ENCODE measurements around the gene GPR158.

The GPR158 gene

DNA sequence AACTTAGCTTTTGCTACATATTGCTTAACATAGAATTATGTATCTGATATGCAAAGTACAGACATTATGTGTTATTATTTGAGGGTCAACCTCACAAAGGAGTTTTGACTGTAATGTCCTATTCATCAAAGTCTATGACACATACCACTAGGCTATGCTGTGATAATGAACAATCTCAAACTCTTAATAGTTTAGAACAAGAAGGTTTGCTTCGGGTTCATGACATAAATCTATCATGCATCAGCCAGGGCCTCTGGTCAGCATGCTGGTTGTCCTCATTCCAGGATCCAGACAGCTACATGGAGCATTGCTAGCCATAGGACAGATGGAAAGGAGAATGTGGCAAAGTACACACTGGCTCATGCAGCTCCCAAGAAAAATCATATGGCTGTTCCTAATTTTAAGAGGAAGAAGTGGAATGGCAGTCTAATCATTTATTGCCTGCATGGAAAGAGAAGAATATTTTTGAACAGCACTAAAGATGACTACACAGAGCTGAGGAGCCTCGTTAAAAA, 332.1 kb downstream of the GPR158 start:
- DNase-seq, result no peak

DNA sequence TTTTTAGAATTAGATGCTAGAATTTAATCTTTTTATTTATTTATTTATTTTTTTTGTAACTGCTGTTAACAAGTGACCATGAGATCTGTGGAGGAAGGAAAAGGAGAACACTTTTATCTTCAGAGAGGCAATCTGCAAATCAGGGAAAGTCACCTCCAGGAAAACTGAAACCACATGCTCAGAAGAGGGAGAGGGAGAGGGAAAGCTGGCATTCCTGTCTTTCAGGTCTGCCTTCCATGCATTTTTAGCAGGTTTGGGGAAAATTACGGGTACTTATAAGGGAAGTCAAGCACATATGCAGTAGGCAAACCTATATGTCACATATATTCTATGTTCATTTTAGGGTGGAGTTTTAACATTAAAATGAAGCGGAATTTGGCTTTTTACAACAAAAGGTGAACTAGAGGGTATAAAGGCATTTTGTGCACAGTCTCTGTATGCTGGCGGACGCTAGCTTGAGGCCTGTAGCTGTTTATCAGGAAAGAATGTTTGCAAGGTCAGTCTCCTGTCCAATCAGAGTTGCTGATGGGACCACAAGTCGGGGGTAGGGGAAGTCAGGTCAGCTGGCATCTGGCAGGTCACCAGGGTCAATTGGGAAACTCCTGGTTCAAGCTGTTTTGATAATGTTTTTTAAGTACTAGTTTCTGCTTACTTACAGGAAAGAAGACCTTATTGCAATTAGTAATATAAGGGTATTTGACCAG, 333.5 kb downstream of the GPR158 start:
- DNase-seq, result no peak

DNA sequence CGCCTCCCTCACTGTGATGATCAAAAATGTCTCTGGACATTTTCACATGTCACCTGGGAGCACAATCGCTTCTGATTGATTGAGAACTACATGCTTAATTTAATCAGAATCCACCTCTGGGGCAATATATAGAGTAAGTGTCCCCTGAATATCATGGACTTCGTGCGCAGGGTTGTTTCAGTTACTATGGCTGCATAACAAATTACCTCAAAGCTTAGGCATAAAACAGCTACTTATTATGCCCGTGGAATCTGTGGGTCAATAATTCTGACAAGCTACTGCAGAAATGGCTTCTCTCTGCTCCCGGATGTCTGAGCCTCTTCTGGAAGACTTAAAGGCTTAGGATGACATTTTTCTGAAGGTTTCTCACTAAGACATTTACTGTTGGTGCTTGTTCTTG, 334.4 kb downstream of the GPR158 start:
- no peak for DNase-seq

DNA sequence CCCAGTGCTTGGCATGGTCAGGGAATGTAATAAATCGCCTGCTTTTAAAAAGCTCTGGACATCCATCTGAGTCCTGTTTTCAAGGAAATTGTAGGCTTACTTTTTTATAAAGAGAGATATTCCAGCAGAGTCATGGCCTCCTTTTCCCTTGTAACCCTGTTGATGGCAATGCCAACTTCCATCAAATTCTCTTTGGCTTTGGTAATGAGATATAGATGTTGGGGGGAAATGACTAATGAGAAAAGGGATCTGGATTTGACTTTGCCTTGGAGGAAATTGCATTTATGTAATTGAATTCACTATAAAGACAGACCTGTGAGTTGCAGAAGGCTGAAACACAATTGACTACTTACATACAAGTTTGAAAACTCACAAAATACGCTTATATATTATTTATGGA, 347.5 kb downstream of the GPR158 start:
- DNase-seq, result no peak

DNA sequence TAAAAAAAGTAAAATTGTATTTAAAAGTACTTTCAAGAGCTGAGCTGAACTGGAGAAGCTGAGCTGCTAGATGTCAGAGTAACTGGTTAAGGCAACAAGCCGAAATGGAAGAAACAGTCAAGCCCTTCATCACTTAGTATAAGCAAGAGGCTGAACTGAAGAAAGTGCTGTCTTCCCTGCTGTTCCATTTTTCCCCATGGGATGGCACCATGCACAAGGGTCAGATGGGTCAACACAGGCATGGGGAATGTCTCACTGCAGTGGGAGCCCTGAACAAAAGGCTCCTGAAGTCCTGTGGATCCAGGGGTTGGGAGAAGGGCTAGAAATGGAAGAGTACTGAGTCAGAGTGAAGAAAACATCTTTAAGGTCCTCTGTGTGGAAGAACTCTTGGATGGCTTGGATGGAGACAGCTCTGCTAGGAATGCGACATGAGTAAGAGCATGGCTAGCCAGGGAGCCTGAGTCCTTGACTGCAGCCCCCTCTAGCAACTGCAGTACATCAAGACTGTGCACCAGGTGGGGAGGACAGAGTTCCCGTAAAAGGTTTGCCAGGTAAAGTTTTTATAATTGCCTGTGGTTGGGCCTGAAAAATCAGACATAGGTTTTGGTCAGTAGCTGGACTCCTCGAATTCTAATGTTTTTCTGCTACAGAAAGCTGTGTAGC, 348.3 kb downstream of the GPR158 start:
- no peak for DNase-seq

DNA sequence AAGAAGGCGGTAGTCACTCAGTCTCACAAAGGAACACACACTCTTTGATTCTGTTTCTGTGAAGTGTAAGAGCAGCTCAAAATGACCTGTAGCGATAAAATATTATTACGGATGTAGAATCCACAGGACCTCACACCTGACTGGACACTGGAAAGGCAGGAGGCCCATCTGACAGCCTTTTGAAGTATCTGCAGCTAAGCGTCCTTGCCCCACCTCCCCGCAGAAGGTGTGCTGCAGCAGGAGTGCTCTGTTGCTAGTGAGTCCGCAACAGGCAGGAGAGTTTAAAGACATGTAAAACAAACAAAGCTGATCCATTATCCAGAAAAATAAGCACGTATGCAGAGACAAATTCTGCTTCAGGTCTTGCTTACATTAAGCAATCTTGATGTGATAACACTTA, 355.5 kb downstream of the GPR158 start:
- no peak for DNase-seq

DNA sequence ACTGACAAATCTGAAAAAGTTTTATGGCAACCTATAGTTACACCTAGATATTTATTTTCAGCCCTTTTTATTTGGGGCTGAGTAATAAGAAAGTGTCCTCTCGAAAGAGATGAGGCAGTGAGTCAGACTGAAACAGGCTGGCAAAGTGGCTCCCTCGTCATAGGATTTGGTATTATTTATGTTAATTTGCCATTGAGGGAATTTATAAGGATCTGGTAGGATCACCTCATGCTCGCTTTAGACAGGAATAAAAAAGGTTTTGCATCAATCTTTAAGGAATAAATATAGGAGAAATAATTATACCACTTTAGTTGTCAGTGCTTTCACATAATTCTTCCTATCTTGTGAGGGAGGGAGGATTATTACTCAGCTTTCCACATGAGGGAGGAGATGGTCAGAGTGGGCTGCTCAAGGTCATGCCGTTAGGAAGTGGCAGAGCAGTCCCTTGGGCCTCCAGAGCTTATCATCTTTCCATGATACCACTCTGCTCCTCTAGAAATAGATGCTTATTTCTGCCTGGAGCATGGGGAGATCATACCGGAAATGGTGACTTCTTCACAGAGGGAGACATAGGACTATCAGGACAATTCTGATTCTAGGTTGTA, 356.8 kb downstream of the GPR158 start:
- no peak for DNase-seq

DNA sequence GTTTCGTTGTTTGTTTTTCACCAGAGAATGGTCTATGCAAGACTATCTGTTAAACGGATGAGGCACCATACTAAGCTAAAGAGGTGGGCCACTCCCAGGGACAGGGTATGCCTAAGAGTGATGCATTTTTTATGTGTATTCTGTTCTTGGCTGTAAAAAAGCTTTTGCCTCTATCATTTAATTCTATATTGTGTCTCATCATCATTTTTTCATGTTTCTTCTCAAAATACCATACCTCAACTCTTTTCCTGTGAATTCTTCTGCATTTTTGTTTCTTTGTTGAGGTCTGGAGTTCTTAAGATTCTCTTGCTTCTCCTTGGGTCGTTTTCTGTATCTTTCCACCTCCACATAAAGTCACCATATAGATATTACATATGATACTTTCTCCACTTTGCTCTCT, 357.4 kb downstream of the GPR158 start:
- DNase-seq, result no peak

DNA sequence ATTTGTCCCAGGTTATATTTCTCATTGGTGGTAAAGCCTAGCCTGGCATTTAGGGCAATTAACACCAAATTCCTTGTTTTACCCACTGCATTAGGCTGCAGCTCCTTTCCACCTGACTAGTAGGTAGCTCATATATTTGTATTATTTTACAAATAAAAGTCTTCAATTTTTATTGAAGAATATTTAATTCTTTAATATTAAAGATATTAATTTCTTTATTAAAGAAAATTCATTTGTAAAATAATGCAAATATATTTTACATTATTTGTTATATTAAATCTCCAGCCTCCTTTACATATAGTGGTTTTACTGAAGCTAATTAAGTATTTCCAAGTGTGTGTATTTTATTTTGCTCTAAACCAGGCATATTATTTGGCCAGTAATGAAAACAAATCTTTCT, 361.2 kb downstream of the GPR158 start:
- no peak for DNase-seq

DNA sequence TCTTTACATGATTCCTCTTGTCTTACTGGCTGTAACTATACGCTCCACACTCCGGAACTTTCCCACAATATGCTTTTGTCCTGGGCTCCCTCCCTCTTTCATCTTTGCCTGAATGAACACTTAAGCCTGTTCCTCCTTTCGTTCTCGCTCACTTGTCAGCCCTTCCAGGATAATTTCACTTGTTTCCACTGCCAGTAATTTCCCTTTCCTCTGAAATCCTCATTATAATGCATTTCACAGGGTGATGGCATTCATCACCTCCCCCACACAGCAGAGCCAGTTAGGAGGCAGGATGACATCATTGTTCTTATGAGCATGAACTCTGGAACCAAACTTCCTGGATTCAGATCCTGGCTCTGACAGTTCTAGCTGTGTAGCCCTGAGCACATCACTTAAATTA, 372.6 kb downstream of the GPR158 start:
- DNase-seq, result no peak

DNA sequence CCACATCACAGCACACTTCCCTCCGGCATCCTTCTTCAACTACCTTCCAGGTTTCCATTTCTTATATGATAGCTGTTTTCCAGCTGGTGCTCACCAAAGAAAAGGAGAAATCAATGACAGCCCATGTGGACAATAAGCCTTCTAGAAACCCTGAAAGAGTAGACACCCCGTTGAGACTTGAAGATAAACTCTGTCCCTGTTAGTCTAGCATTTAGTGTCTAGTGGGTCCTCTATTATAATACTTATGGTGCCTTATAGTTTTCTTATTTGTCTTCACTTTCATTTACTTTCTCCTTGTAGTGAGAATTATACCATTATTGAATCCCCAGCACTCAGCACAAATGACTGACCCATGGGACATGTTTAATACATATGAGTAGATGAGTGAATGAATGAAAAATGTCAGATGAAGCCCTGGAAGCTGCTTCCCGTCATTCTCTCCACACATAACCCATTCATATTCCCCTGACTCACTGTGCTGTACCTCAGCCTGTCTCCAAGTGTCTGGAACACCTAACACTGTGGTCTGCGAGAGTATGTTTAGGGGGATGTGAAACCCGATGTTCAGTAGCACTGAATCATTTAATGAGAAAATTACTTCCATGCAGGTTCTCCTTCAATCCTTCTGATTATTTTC, 377.6 kb downstream of the GPR158 start:
- DNase-seq, result no peak

DNA sequence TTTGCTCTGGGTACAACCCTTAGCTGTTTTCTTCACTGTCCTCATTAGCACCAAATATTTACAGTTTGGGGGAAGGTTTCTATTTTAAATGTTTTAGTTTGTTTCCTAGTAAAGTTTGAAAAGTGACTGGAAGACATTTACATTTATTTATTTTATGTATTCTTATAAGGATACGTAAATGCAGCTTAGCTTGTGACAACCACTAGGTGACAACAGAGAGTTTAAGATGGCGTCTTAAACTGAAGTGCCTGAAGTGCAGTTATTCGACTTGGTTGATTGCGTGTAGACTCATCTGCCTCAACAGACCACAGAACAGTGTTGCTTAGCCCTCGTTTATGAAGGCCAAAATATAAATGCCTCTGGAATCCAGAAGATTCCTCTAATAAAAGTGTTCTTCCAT, 381.1 kb downstream of the GPR158 start:
- no peak for DNase-seq

DNA sequence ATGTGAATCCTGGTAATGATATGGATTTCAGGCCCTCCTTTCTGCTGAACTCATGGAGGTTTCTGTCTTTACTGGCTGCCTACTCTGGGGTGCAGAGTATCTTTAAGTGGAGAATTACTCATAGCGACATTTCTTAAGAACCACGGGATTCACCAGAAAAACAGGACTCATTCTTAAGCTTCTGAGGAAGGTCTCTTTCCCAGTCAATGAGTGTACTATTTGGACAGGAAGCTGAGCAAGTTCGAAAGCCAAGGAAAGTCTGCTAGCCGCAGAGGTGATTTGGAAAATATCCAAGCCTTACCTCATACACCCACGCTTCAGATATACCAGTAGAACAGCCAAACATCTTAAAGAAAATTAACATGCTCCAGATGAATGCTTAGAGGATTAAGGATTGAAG, 381.7 kb downstream of the GPR158 start:
- DNase-seq, result no peak

DNA sequence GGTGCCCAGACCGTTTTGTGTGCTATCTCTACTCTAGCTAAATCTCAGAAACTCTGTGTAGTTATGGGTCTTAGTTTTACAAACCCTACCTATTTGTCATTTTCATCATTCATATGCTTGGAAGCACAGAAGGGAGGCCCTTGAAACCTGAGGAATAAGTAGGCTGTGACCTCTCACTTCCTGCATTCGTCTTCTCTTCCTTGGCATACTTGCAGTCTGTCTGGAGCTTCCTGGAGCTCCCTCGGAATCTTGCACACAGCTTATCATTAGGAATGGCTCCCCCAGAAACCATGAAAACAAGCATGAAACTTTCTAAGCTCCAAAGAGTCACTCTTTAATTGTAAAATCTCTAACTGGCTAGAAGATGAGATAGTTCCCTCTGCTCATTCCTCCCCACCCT, 382.3 kb downstream of the GPR158 start:
- DNase-seq, result no peak

DNA sequence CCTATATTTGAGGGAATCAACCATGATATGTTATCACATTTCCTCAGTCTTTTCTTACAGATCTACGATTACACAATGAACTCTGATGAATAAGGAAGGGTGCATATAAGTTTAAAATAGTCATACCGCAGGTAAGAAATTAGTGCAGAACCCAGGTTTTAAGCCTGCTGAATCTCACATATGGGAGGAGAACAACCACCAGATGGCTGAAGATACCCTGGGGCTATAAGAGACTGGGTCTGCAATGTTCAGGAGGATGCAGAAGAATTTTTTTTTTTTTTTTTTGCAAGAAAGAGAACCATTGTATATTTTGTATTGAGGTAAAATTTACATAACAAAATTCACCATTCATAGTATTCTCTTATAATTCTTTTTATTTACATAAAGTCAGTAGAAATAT, 387.0 kb downstream of the GPR158 start:
- no peak for DNase-seq

DNA sequence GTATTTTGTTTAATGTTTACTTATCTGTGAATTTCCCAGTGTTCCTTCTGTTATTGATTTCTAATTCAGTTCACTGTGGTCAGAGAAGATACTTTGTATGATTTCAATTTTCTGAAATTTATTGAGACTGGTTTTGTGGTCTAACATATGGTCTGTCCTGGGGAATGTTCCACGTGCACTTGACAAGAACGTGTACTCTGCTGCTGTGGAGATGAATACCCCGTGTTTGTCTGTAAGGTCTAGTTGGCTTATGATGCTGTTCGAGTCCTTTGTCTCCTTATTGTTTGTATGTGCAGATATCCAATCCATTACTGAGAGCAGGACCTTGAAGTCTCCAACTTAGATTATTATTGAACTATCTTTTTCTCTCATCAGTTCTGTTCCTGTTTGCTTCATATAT, 387.7 kb downstream of the GPR158 start:
- DNase-seq, result no peak

DNA sequence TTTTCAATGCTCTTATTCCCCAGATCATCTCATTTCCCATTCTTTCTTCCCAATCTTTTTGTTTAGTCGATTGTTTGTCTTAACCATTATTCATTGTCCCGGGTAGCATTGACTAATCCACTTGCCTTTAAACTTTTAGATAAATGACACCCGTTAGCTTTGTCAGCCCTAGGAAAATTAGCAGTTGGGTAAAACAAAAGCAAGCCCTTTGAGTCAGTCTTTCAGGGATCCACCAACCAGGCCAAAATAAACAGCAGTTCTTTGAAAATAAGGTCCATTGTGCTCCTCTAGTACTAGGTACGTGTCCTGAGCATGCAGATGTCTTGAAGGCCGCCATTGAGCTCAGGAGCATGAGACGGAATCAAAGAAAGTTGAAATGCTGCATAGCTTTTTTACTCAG, 389.6 kb downstream of the GPR158 start:
- no peak for DNase-seq

DNA sequence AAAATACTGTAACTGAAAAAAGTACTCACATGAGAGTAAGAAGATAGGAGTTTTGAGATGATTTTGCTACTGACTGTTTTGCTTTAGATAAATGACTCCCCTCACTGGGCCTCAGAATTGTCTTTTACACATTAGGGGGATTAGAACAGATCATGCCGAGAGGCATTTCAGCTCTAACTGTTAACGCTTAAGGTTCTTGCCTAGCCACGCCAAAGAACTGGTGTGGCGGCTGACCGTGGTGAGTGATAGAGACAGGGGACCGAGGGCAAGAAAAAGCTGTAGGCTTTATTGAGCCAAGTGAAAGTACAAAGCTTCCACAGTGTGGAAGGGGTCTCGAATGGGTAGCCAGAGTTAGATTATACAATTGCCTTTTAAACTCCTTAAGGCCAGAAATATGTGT, 390.8 kb downstream of the GPR158 start:
- no peak for DNase-seq

DNA sequence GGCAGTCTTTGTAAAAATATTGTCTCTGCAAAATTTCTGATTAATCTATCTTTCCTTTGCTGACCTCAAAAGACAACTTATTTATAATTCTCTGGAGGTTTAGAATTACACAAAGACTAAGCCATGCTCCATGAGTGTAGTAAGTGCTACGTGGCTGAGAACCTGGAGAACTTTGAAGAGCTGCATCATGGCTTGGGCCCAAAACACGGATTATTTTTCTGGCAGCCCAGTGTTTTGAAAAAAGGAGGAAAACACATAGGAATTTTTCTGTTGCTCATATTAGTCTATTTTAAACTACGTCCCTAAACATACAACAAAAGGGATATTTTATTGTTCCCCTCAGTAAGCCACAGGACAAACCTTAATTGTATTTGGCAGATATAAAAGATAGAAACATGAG, 398.5 kb downstream of the GPR158 start:
- DNase-seq, result no peak

DNA sequence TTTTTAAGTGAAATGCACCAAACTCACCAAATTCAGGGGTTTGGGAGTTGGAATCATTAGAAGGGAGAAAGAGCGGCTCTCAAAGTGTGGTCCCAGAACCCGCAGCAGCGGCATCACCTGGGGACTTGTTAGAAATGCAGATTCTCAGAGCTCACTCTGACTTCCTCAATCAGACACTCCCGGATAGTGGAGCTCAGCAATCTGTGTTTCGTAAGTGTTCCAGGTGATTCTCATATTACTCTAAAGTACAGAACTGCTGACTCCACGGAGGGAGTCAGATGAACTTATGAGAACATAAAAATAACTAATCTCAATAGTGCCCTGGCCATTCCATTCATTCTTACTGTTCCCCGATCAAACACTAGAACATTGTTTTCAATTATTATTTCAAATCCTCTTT, 400.5 kb downstream of the GPR158 start:
- no peak for DNase-seq

DNA sequence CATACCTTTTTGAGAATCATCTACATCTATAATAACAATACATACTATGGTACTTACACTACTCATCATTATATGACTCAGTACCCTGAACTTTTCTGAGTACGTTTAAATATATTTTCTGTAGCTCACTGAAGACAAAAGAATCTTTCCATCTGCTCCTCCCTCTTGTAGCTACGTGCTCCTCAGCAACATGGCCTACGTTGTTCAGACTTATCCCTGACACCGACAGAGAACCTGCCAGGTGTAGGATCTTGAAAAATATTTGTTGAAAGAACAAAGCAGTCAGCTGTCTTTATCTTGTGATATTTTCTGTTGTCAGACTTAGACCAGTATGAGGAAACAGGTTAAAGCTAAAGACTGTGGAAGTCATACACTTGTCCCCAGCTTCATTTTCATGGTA, 403.3 kb downstream of the GPR158 start:
- DNase-seq, result no peak

DNA sequence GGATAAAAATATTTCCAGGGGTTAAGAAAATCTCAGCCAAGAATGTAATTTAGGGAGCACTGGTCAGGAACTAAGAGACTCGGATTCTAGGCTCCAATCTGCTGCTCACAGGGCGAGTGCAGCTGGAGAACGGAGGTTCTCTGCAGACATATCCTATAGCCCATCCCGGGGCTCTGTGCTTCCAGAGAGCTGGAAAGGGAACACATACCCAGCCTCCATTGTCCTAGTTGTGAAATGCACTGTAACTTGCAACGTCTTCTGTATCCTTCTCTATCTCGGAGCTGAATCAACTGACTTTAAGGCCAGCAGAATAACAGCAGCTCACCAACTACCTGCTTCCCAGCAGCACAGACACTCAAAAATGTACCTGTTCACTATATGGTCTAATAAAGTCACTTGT, 408.2 kb downstream of the GPR158 start:
- no peak for DNase-seq

DNA sequence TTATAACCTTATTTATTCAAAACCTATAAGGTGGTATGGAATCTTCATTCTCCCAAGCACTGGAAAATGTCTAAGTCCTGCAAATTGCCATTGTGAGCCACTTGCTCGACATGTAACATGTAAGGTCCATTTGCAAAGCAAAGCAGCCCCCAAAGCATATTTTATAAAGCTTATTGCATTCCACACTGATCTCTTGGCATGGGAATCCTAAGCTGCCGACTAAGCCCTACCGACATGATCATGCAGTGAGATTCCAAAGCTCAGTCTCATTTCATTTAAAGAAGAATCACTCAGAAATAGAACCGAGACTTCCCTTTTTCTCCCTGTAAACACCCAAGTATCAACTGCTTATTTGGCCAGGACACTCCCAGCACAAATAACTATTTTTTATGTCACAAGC, 425.9 kb downstream of the GPR158 start:
- no peak for DNase-seq

DNA sequence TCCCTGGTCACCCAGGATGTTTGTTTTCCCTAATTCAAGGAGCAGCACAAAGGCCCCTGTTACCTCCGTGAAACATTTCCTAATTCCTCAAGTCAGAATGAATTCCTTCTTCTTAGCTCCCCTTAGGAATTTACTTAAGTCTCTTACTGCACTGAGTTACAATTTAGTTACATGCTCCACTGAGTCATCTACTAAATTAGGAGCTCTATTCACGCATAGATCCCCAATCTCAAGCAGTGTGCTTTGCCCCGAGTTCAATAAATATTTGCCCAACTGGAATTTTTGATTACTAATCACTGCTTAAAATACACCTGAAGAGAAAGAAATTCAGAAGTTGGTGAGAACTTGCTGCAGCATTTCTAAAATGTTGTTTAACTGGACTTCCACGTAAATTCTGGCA, 429.8 kb downstream of the GPR158 start:
- no peak for DNase-seq
